ENCODE results near the gene ADCY3.

ADCY3 gene

DNA sequence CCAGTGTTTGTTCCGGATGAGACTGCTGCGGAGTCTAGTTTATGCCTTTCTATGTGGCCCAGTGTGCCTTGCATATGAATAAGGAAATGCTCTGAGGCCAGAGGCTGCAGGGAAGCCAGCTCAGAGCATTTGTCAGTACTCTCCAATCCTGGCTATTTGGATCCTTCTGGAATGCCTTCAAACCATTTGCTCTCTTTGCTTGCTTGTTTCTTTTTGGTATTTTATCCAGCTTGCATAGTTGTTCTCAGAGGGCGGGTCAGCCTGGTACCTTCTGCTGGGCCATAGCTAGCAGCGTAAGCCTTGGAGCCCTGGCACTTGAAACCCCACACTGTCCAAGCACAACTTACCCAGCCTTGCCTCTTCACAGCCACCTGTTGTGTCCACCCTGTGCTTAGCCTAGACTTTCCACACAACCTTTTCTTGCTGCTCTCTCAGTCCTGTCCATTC, 106.3 kb downstream of the ADCY3 start:
- TF ChIP-seq USF1 (IDR thresholded peaks at IDR 0.05) (no peak), ZBTB7A (IDR thresholded peaks at IDR 0.05; ENCODE audit: low read depth) (no peak), RAD21 (IDR thresholded peaks at IDR 0.05; ENCODE audit: low read depth) (no peak), TCF12 (IDR thresholded peaks at IDR 0.05; ENCODE audit: low read depth) (no peak), EGR1 (IDR thresholded peaks at IDR 0.05) (no peak), TEAD4 (IDR thresholded peaks at IDR 0.05) (no peak)
- TF ChIP-seq, protein P1, sequence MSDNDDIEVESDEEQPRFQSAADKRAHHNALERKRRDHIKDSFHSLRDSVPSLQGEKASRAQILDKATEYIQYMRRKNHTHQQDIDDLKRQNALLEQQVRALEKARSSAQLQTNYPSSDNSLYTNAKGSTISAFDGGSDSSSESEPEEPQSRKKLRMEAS (IDR thresholded peaks at IDR 0.05): no peak

DNA sequence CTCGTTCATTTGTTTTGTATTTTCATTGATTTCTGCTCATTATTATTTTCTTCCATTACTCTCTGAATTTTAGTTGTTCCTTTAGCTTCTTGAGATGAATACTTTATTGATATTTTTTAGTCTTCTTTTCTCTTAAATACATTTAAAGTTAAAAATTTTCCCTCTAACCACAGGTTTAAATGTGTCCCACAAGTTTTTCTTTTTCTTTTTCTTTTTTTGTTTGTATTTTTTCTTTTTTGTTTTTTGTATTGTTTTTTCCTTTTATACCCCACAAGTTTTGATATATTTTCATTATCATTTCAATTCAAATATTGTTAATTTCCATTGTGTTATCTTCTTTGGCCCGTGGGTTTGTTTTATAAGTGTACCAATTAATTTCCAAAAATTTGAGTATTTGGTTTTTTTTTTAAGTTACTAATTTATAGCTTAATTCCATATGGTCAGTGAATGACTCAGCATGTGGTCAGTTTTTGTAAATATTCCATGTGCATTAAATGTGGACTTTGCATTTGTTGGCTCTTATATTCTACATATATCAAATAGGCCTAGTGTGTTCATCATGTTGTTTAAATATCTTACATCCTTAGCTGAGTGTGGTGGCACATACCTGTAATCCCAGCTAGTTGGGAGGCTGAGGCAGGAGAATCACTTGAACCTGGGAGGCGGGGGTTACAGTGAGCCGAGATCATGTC, 110.6 kb downstream of the ADCY3 start:
- TF ChIP-seq RAD21 (IDR thresholded peaks at IDR 0.05; ENCODE audit: low read depth) (no peak), NFIC (IDR thresholded peaks at IDR 0.05) (no peak)

- TF ChIP-seq EP300 (IDR thresholded peaks at IDR 0.05; ENCODE audit: borderline replicate concordance) (no peak), TCF12 (IDR thresholded peaks at IDR 0.05; ENCODE audit: low read depth) (no peak), RAD21 (IDR thresholded peaks at IDR 0.05; ENCODE audit: low read depth) (no peak), NFIC (IDR thresholded peaks at IDR 0.05) (no peak), ZBTB7A (IDR thresholded peaks at IDR 0.05; ENCODE audit: low read depth) (no peak), TEAD4 (IDR thresholded peaks at IDR 0.05) (no peak), CEBPB (IDR thresholded peaks at IDR 0.05) (no peak), TAF1 (IDR thresholded peaks at IDR 0.05; ENCODE audit: low read depth) (no peak), YY1 (IDR thresholded peaks at IDR 0.05; ENCODE audit: low read depth) (no peak), USF1 (IDR thresholded peaks at IDR 0.05) (no peak), FOXM1 (IDR thresholded peaks at IDR 0.05; ENCODE audit: borderline replicate concordance, low read depth) (no peak), CREB1 (IDR thresholded peaks at IDR 0.05; ENCODE audit: low read depth) (no peak), REST (IDR thresholded peaks at IDR 0.05; ENCODE audit: low read depth) (no peak), EGR1 (IDR thresholded peaks at IDR 0.05) (no peak)
- TF ChIP-seq, protein P1 (IDR thresholded peaks at IDR 0.05): no peak
These were observed 113.4 kb downstream of the ADCY3 start for GRCh38 chr2:24806661-24807036.

DNA sequence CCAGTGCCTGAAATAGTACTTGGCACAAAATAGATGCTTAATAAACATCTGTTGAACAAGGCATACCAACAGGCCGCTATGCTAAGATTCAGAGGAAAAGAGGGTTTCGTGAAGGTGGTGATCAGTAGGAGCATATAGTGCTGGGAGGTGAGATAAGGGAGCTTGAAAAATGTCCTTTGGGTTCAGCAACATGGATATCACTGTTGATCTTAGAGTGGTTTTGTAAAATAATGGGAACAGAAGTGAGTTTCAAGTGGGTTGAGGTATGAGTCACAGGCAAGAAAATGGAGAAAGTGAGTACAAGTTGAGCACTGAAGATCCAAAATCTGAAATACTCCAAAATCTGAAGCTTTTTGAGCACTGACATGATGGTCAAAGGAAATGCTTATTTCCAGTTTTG, 122.4 kb downstream of the ADCY3 start:
- no peak for TF ChIP-seq YY1 (IDR thresholded peaks at IDR 0.05; ENCODE audit: low read depth)
- no peak for TF ChIP-seq TAF1 (IDR thresholded peaks at IDR 0.05; ENCODE audit: low read depth)
- no peak for TF ChIP-seq CEBPB (IDR thresholded peaks at IDR 0.05)
- no peak for TF ChIP-seq EGR1 (IDR thresholded peaks at IDR 0.05)
- TF ChIP-seq REST (IDR thresholded peaks at IDR 0.05; ENCODE audit: low read depth): no peak
- no peak for TF ChIP-seq ZBTB7A (IDR thresholded peaks at IDR 0.05; ENCODE audit: low read depth)
- TF ChIP-seq FOXM1 (IDR thresholded peaks at IDR 0.05; ENCODE audit: borderline replicate concordance, low read depth): no peak
- no peak for TF ChIP-seq RAD21 (IDR thresholded peaks at IDR 0.05; ENCODE audit: low read depth)
- TF ChIP-seq TEAD4 (IDR thresholded peaks at IDR 0.05): no peak
- TF ChIP-seq CREB1 (IDR thresholded peaks at IDR 0.05; ENCODE audit: low read depth): no peak
- TF ChIP-seq, protein P1 (IDR thresholded peaks at IDR 0.05): no peak
- no peak for TF ChIP-seq EP300 (IDR thresholded peaks at IDR 0.05; ENCODE audit: borderline replicate concordance)

DNA sequence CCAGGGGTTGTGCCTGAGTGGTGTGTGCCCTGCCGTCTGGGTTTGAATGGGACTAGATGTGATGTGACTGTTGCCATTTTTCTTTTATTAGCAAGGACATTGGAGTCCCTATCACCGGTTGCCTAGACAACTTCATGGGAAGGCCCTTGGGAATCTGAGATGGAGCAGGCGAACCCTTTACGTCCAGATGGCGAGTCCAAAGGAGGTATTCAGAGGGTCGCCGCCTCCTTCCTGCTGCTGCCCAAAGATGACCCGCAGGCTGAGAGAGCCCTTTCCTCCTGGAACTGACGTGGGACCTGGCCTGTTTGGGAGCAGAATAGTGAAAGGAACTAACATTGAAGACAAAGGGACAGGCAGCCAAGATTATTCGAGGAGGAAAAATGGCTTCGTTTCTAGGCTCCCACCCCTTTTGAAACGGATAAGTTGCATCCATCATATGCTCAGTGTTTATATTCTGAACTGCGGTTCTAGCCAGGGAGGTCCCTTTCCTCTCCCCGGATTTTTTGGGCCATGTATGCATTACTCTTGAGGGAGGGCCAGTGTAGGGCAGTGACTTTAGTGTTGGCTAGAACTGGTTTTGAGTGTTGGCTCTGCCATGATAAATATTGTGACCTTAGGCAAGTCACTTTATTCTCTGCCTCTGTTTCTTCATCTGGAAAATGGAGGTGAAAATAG, 126.1 kb downstream of the ADCY3 start:
- TF ChIP-seq EGR1 (IDR thresholded peaks at IDR 0.05) (no peak), FOXM1 (IDR thresholded peaks at IDR 0.05; ENCODE audit: borderline replicate concordance, low read depth) (no peak), REST (IDR thresholded peaks at IDR 0.05; ENCODE audit: low read depth) (no peak), TAF1 (IDR thresholded peaks at IDR 0.05; ENCODE audit: low read depth) (no peak), TCF12 (IDR thresholded peaks at IDR 0.05; ENCODE audit: low read depth) (no peak)
